Adrenal gland (tissue), 12 donors: ENCODE data around the gene SREBF2. TPM values are rescaled to one million over a fixed set of nuclear protein-coding genes. Genes with fewer than 3 reads are reported as not detected.

ENCODE experiments used
- DNase-seq, 7 donors: peaks; one replicate each; pipeline ENCODE4 v3.0.0-alpha.2; 2019 to 2020
- H3K27ac ChIP-seq, 5 donors: fragments of 200-600 bp; sonication (generic) in 4 of 5; 1 replicate in 3 of 5; 2 replicates in 2 of 5; pipeline versions ENCODE4 v1.5.1 to v1.8.0; 2016 to 2020; ENCODE audit warnings: mild to moderate bottlenecking in 1 of 5
- H3K27me3 ChIP-seq: fragments of 200-600 bp; 2 replicates; pipeline ENCODE4 v1.8.0; 2021
- H3K36me3 ChIP-seq, 2 donors: fragments of 200-600 bp; replicated peaks in 1 of 2; 1 replicate in 1 of 2; 2 replicates in 1 of 2; pipeline versions ENCODE4 v1.5.1 to v1.8.0; 2018 to 2022
- H3K4me1 ChIP-seq, 2 donors: fragments of 200-600 bp; replicated peaks in 1 of 2; 1 replicate in 1 of 2; 2 replicates in 1 of 2; pipeline versions ENCODE4 v1.5.1 to v1.8.0; 2018 to 2021
- H3K4me3 ChIP-seq, 4 donors: fragments of 200-600 bp; sonication (generic) in 3 of 4; one replicate each; pipeline ENCODE4 v1.5.1; 2016 to 2018
- H3K9me3 ChIP-seq, 3 donors: fragments of 200-600 bp; sonication (generic) in 1 of 3; replicated peaks in 1 of 3; 1 replicate in 2 of 3; 2 replicates in 1 of 3; pipeline versions ENCODE4 v1.5.1 to v1.8.0; 2016 to 2021
- CTCF ChIP-seq, 6 experiments: fragments of 450-650 bp in 4 of 6; fragments of 200-600 bp in 2 of 6; sonication (generic) in 1 of 6; IDR thresholded peaks; 1 replicate in 5 of 6; 2 replicates in 1 of 6; pipeline versions ENCODE4 v1.5.1 to v1.8.0; 2016 to 2021; ENCODE audit warnings: antibody characterized with exemption in 6 of 6, mild to moderate bottlenecking in 2 of 6, moderate library complexity in 1 of 6
- POLR2A ChIP-seq, 2 donors: fragments of 450-650 bp; IDR thresholded peaks; one replicate each; pipeline ENCODE4 v1.6.1; 2017; ENCODE audit warnings: antibody characterized with exemption in 2 of 2, mild to moderate bottlenecking in 2 of 2, moderate library complexity in 1 of 2
- WGBS, 4 donors: extraction: QIAGEN DNeasy Blood & Tissue Kit in 2 of 4; methylation state at CpG; one replicate each; pipeline versions ENCODE4 v1.1.5 to v1.1.7; 2013 to 2017; 5-methylcytosine and 5-hydroxymethylcytosine counted together
- intact Hi-C, 2 donors: fragments of 100-400 bp; cut with DNase I; formaldehyde crosslinking; loops; one replicate each; pipeline versions ENCODE4 v1.14.1 to v1.15.0; 2022 to 2023
- polyA plus RNA-seq, 3 donors: library from polyadenylated mRNA; stranded (reverse); fragments of 200-250 nt in 2 of 3; fragments of 350-450 nt in 1 of 3; fragmentation: Illumina TruSeq in 1 of 3; extraction: RNeasy Lipid Tissue Mini Kit (QIAGEN cat#74804) in 1 of 3; gene quantifications; one replicate each; pipeline ENCODE4 v1.2.3, GENCODE V29; 2013 to 2014
- total RNA-seq, 9 donors: library from RNA; depleted of rRNA in 4 of 9; stranded (reverse); fragments of >200 nt in 4 of 9; fragments of 120-200 nt in 1 of 9; fragmentation: NEBNext Ultra II Directional in 1 of 9; extraction: Animal tissue kit (Norgen Biotek cat#: 25700) in 1 of 9; gene quantifications; one replicate each; pipeline versions ENCODE4 v1.1.0 to v1.2.4, GENCODE V29; 2013 to 2023
- donor health status: healthy with polysubstance abuse.
- donor health status: Bipolar disorder and iron deficiency.
- donor health status: DM: yes; HTN: yes; CAD: no.
- donor health status: DM: no; HTN: no; CAD: no.
- donor health status: DM: no; HTN: no; CAD: no.
- donor health status: DM: yes; HTN: yes; CAD: no.

SREBF2 gene
- total and polyA plus RNA-seq, 12 donors: 67.5 to 263 (median 149) TPM

- Histone ChIP-seq H3K27ac (peak overlapping the region in 4 of 5 donors; percentile 22 to 79 (median 39)), H3K4me3 (no peak overlapping the region), H3K9me3 (no peaks in the 10 kb centered on the region), H3K4me1 (peaks cover 38 to 86% of the 10 kb centered on the region in 2 donors), H3K27me3 (no peaks in the 10 kb centered on the region), H3K36me3 (peaks cover 0 to 10% of the 10 kb centered on the region in 2 donors)
- TF ChIP-seq CTCF (IDR thresholded peaks at IDR 0.05): no peak
- TF ChIP-seq POLR2A (IDR thresholded peaks at IDR 0.05): no peak
- no peak for DNase-seq
- WGBS, 4 donors: 43 to 64% (median 55%) methylated on average over 3 of the region's 3 CpGs
- intact Hi-C loops: no loop called here
These were observed 8.3 kb downstream of the SREBF2 start for GRCh38 chr22:41841085-41841712.

GRCh38 chr22:41842996-41843970, 10.4 kb downstream of the SREBF2 start:
- peak overlapping the region in 3 of 5 donors; percentile 26 to 42 (median 35) for H3K27ac ChIP-seq
- no peak for DNase-seq
- intact Hi-C loops: no loop called here
- peaks cover 55 to 88% of the 10 kb centered on the region in 2 donors for H3K4me1 ChIP-seq
- H3K4me3 ChIP-seq: no peak overlapping the region
- 44 to 64% (median 59%) methylated on average over 8 of the region's 8 CpGs for WGBS, 4 donors
- H3K9me3 ChIP-seq: no peaks in the 10 kb centered on the region
- no peaks in the 10 kb centered on the region for H3K27me3 ChIP-seq
- H3K36me3 ChIP-seq: no peaks in the 10 kb centered on the region
- no peak for TF ChIP-seq POLR2A (IDR thresholded peaks at IDR 0.05)
- no peak for TF ChIP-seq CTCF (IDR thresholded peaks at IDR 0.05)

GRCh38 chr22:41844036-41844435, 11.1 kb downstream of the SREBF2 start:
- H3K36me3 ChIP-seq: no peaks in the 10 kb centered on the region
- peak overlapping the region in 3 of 5 donors; percentile 14 to 64 (median 42) for H3K27ac ChIP-seq

More at GRCh38 chr22:41844036-41844435, 11.1 kb downstream of the SREBF2 start:
- DNase-seq: no peak
- 64 to 87% (median 77%) methylated on average over 1 of the region's 1 CpG for WGBS, 4 donors
- peaks cover 59 to 84% of the 10 kb centered on the region in 2 donors for H3K4me1 ChIP-seq
- no peak overlapping the region for H3K4me3 ChIP-seq
- TF ChIP-seq POLR2A (IDR thresholded peaks at IDR 0.05) (no peak), CTCF (IDR thresholded peaks at IDR 0.05) (no peak)
- no peaks in the 10 kb centered on the region for H3K27me3 ChIP-seq
- no peaks in the 10 kb centered on the region for H3K9me3 ChIP-seq
- intact Hi-C loops: no loop called here
